ENCODE measurements around the gene FBF1. TPM values are rescaled to one million over a fixed set of nuclear protein-coding genes. Genes with fewer than 3 reads are reported as not detected.
A peak's percentile ranks its signal among the peaks of the same experiment; 100 is the strongest.

The FBF1 gene
- total and polyA plus RNA-seq, 2 of the 4 experiments (the other 2 are of a cell fraction): 4.5 to 8.0 TPM

- intact Hi-C loops (cut with micrococcal nuclease) (loop anchor here (10.0 kb wide), 1 partner anchor 175 kb away; the partner anchor contains the start of genes GALR2, SRP68 and ZACN), in situ Hi-C loops (cut with MboI; ENCODE audit: low sequenced_read_pairs) (loop anchor here (10.0 kb wide), 1 partner anchor 385 kb away; no protein-coding TSS in a partner anchor), dilution Hi-C loops (cut with HindIII; ENCODE audit: low sequenced_read_pairs, unreplicated experiment) (no loop called here)
- H3K27ac ChIP-seq (ENCODE audit: insufficient read depth, low read length): no peak overlapping the region
- BruUV-seq (replicated peaks): no TSS peak
- H3K56ac ChIP-seq (ENCODE audit: extremely low read depth, insufficient read depth, low read length): no peak overlapping the region
- no peak overlapping the region for H3K4ac ChIP-seq (ENCODE audit: low read depth, low read length)
- H2AK9ac ChIP-seq (replicated peaks; ENCODE audit: low read depth, low read length, poor library complexity): peak overlapping the region; percentile 47
- H3K27me3 ChIP-seq (ENCODE audit: control insufficient read depth, insufficient read depth, low read length): no peaks in the 10 kb centered on the region
- no peak overlapping the region for H3K4me3 ChIP-seq (ENCODE audit: insufficient read depth, low read depth, low read length)
- no peak overlapping the region for H2BK20ac ChIP-seq (ENCODE audit: low read depth, low read length)
- no peak overlapping the region for H3K4me2 ChIP-seq (ENCODE audit: low read depth, low read length)
- H2AFZ ChIP-seq (replicated peaks; ENCODE audit: low read length, poor library complexity): no peak overlapping the region
- H4K5ac ChIP-seq (ENCODE audit: low read depth, low read length): no peak overlapping the region
- peaks cover 5% of the 10 kb centered on the region; the same call in 1 of the 2 replicates for H3K9me1 ChIP-seq (ENCODE audit: insufficient read depth, low read length)
- no peak overlapping the region for H4K8ac ChIP-seq (ENCODE audit: low read depth in 2 of 2, low read length in 2 of 2)
- peaks cover 30% of the 10 kb centered on the region for H3K36me3 ChIP-seq (ENCODE audit: control insufficient read depth, insufficient read depth, low read length)
- H3K23ac ChIP-seq (ENCODE audit: low read depth, low read length): no peak overlapping the region
- no peak overlapping the region for H2BK15ac ChIP-seq (ENCODE audit: low read depth, low read length)
- no peak overlapping the region for H3K18ac ChIP-seq (ENCODE audit: low read depth, low read length)
- TF ChIP-seq CHD1 (IDR thresholded peaks at IDR 0.05; ENCODE audit: low read depth, low read length): no peak
- TF ChIP-seq USF2 (IDR thresholded peaks at IDR 0.05; ENCODE audit: low read depth, low read length): no peak
- TF ChIP-seq RFX5 (IDR thresholded peaks at IDR 0.05; ENCODE audit: low read depth, low read length): no peak
- TF ChIP-seq ELK1 (IDR thresholded peaks at IDR 0.05; ENCODE audit: borderline replicate concordance, low read depth, low read length): no peak
- no peak for TF ChIP-seq BHLHE40 (IDR thresholded peaks at IDR 0.05; ENCODE audit: low read depth, low read length)
- TF ChIP-seq RCOR1 (IDR thresholded peaks at IDR 0.05; ENCODE audit: insufficient replicate concordance, low read length): no peak
- TF ChIP-seq MXI1 (IDR thresholded peaks at IDR 0.05; ENCODE audit: borderline replicate concordance, low read depth, low read length): no peak
- no peak for TF ChIP-seq NFE2L2 (IDR thresholded peaks at IDR 0.05; ENCODE audit: low read depth, low read length)
- no peak for TF ChIP-seq SMC3 (IDR thresholded peaks at IDR 0.05; ENCODE audit: low read depth, low read length)
- no peak for TF ChIP-seq POLR2A (IDR thresholded peaks at IDR 0.05; ENCODE audit: low read depth, low read length)
- TF ChIP-seq FOS (IDR thresholded peaks at IDR 0.05; ENCODE audit: low read depth, low read length): no peak
- no peak for TF ChIP-seq CTCF (conservative IDR thresholded peaks at IDR 0.05; ENCODE audit: low read depth, low read length)
- no peak for TF ChIP-seq RAD21 (IDR thresholded peaks at IDR 0.05; ENCODE audit: low read length)
- no peak for TF ChIP-seq MAFK (IDR thresholded peaks at IDR 0.05; ENCODE audit: low read depth, low read length)
- TF ChIP-seq CEBPB (IDR thresholded peaks at IDR 0.05; ENCODE audit: low read depth, low read length): no peak
- no peak for TF ChIP-seq MAZ (IDR thresholded peaks at IDR 0.05; ENCODE audit: borderline replicate concordance, low read depth, low read length)
- H2BK5ac ChIP-seq (ENCODE audit: low read depth, low read length, poor library complexity, severe bottlenecking): no peak overlapping the region
- no peaks in the 10 kb centered on the region for H4K20me1 ChIP-seq (ENCODE audit: insufficient read depth, low read length)
- 98% methylated on average over 11 of the region's 23 CpGs; no CpG with 5 or more reads in 1 of the 2 experiments for WGBS, 2 experiments (ENCODE audit: extremely low coverage in 2 of 2, insufficient read length in 1 of 2)
- H2BK120ac ChIP-seq (ENCODE audit: low read depth, low read length): no peak overlapping the region
- peaks cover 16 to 36% of the 10 kb centered on the region in 2 experiments for H3K79me1 ChIP-seq (ENCODE audit: low read depth in 1 of 2, low read length in 2 of 2)
- H3K9me3 ChIP-seq (ENCODE audit: control insufficient read depth, insufficient read depth, low read length): no peaks in the 10 kb centered on the region
- H2AK5ac ChIP-seq (ENCODE audit: low read depth, low read length): no peak overlapping the region
- ATAC-seq (ENCODE audit: low read depth): no peak
- no peak overlapping the region for H3K14ac ChIP-seq (replicated peaks; ENCODE audit: low read depth, low read length)
- H3K4me1 ChIP-seq (ENCODE audit: control insufficient read depth, insufficient read depth, low read length): peaks cover 9% of the 10 kb centered on the region
- H3K9ac ChIP-seq (ENCODE audit: low read depth, low read length): no peak overlapping the region
- no peak for DNase-seq
- H4K91ac ChIP-seq (ENCODE audit: insufficient read depth, low read depth, low read length): no peak overlapping the region
- ChIA-PET POLR2A (ENCODE audit: unreplicated experiment) (no interaction called here), CTCF (no interaction called here)
Measured at GRCh38 chr17:75899767-75900468, 40.9 kb downstream of the FBF1 start.
